Tibial nerve (tissue), 4 donors: Measurements from ENCODE around the gene GSG1L. TPM values are rescaled to one million over a fixed set of nuclear protein-coding genes. Genes with fewer than 3 reads are reported as not detected.

ENCODE experiments used
- DNase-seq, 2 donors: peaks; one replicate each; pipeline ENCODE4 v3.0.0-alpha.2; 2019; ENCODE audit warnings: low spot score in 2 of 2
- H3K27ac ChIP-seq, 4 donors: fragments of 200-600 bp; sonication (generic) in 3 of 4; one replicate each; pipeline ENCODE4 v1.5.1; 2017 to 2019; ENCODE audit warnings: mild to moderate bottlenecking in 1 of 4
- H3K27me3 ChIP-seq, 2 donors: fragments of 200-600 bp; sonication (generic) in 1 of 2; one replicate each; pipeline versions ENCODE4 v1.5.1 to v1.6.0; 2017 to 2019
- H3K36me3 ChIP-seq, 3 donors: fragments of 200-600 bp; sonication (generic); one replicate each; pipeline ENCODE4 v1.5.1; 2018 to 2019
- H3K4me1 ChIP-seq, 4 donors: fragments of 200-600 bp; sonication (generic) in 3 of 4; one replicate each; pipeline ENCODE4 v1.5.1; 2017 to 2019
- H3K4me3 ChIP-seq, 4 donors: fragments of 200-600 bp; sonication (generic) in 3 of 4; one replicate each; pipeline ENCODE4 v1.5.1; 2017 to 2019; ENCODE audit warnings: mild to moderate bottlenecking in 1 of 4, moderate library complexity in 1 of 4
- H3K9me3 ChIP-seq, 4 donors: fragments of 200-600 bp; sonication (generic) in 3 of 4; one replicate each; pipeline ENCODE4 v1.5.1; 2017 to 2019
- CTCF ChIP-seq, 5 experiments: fragments of 200-600 bp in 3 of 5; fragments of 450-650 bp in 2 of 5; sonication (generic) in 3 of 5; IDR thresholded peaks; one replicate each; pipeline ENCODE4 v1.5.1; 2016 to 2019; ENCODE audit warnings: antibody characterized with exemption in 5 of 5, mild to moderate bottlenecking in 3 of 5, moderate library complexity in 2 of 5
- EP300 ChIP-seq, 2 donors: sonication (generic); formaldehyde crosslinking; IDR thresholded peaks; one replicate each; pipeline ENCODE4 v1.6.1; 2017; ENCODE audit warnings: antibody characterized with exemption in 2 of 2, mild to moderate bottlenecking in 1 of 2
- POLR2A ChIP-seq, 2 donors: fragments of 450-650 bp; IDR thresholded peaks; one replicate each; pipeline ENCODE4 v1.6.1; 2017; ENCODE audit warnings: antibody characterized with exemption in 2 of 2, mild to moderate bottlenecking in 2 of 2, moderate library complexity in 2 of 2
- WGBS, 2 donors: methylation state at CpG; one replicate each; pipeline ENCODE4 v1.1.5; 2018; 5-methylcytosine and 5-hydroxymethylcytosine counted together
- total RNA-seq, 4 donors: library from RNA; depleted of rRNA; stranded (reverse); fragments of >200 nt; gene quantifications; one replicate each; pipeline ENCODE4 v1.1.0, GENCODE V29; 2016

Gene GSG1L
- total RNA-seq, 4 donors from 2014 or later, result not detected

- no peaks in the 10 kb centered on the region for H3K36me3 ChIP-seq
- 87 to 93% methylated on average over 6 of the region's 6 CpGs for WGBS, 2 donors
- peaks cover 0 to 3% (median 0%) of the 10 kb centered on the region in 4 donors for H3K4me1 ChIP-seq
- no peaks in the 10 kb centered on the region for H3K27me3 ChIP-seq
- no peak for DNase-seq
- no peaks in the 10 kb centered on the region for H3K9me3 ChIP-seq
- no peak overlapping the region for H3K4me3 ChIP-seq
- no peak overlapping the region for H3K27ac ChIP-seq
- TF ChIP-seq POLR2A (IDR thresholded peaks at IDR 0.05), result no peak
- TF ChIP-seq CTCF (IDR thresholded peaks at IDR 0.05), result no peak
- no peak for TF ChIP-seq EP300 (IDR thresholded peaks at IDR 0.05)
These were observed 275.8 kb downstream of the GSG1L start for GRCh38 chr16:27787665-27788064.

- 82 to 87% methylated on average over 19 of the region's 19 CpGs for WGBS, 2 donors
- no peak for TF ChIP-seq EP300 (IDR thresholded peaks at IDR 0.05)
- no peak for TF ChIP-seq CTCF (IDR thresholded peaks at IDR 0.05)
- TF ChIP-seq POLR2A (IDR thresholded peaks at IDR 0.05), result no peak
- Histone ChIP-seq H3K4me3 (no peak overlapping the region), H3K27ac (no peak overlapping the region), H3K4me1 (no peaks in the 10 kb centered on the region), H3K9me3 (no peaks in the 10 kb centered on the region), H3K36me3 (no peaks in the 10 kb centered on the region), H3K27me3 (no peaks in the 10 kb centered on the region)
- DNase-seq, result no peak
These were observed 276.4 kb downstream of the GSG1L start for GRCh38 chr16:27786923-27787625.

- 60 to 77% methylated on average over 10 to 16 of the region's 16 CpGs for WGBS, 2 donors
- no peaks in the 10 kb centered on the region for H3K4me1 ChIP-seq
- no peaks in the 10 kb centered on the region for H3K27me3 ChIP-seq
- no peak overlapping the region for H3K27ac ChIP-seq
- DNase-seq, result no peak
- no peaks in the 10 kb centered on the region for H3K36me3 ChIP-seq
- TF ChIP-seq EP300 (IDR thresholded peaks at IDR 0.05), result no peak
- TF ChIP-seq POLR2A (IDR thresholded peaks at IDR 0.05), result no peak
- no peak for TF ChIP-seq CTCF (IDR thresholded peaks at IDR 0.05)
- no peak overlapping the region for H3K4me3 ChIP-seq
- no peaks in the 10 kb centered on the region for H3K9me3 ChIP-seq
These were observed 277.1 kb downstream of the GSG1L start for GRCh38 chr16:27786221-27786922.

GRCh38 chr16:27785307-27785678 is 278.2 kb downstream of the GSG1L start:
- Histone ChIP-seq H3K27ac (no peak overlapping the region), H3K4me1 (peaks cover 0 to 10% (median 0%) of the 10 kb centered on the region in 4 donors), H3K36me3 (no peaks in the 10 kb centered on the region), H3K9me3 (no peaks in the 10 kb centered on the region), H3K4me3 (no peak overlapping the region), H3K27me3 (no peaks in the 10 kb centered on the region)
- WGBS, 2 donors, result 88% methylated on average over 7 of the region's 7 CpGs
- no peak for DNase-seq
- TF ChIP-seq EP300 (IDR thresholded peaks at IDR 0.05), result no peak
- no peak for TF ChIP-seq POLR2A (IDR thresholded peaks at IDR 0.05)
- no peak for TF ChIP-seq CTCF (IDR thresholded peaks at IDR 0.05)
